Measurements from ENCODE around the gene TFIP11.

Gene TFIP11

GRCh38 chr22:26508148-26508547 is 4.1 kb downstream of the TFIP11 start:
- no peak for DNase-seq (ENCODE audit: low read depth, low spot score)

- no peak for DNase-seq (ENCODE audit: low read depth, low spot score)
Observed at GRCh38 chr22:26503758-26504157, 8.5 kb downstream of the TFIP11 start.

GRCh38 chr22:26502688-26503561 is 9.3 kb downstream of the TFIP11 start:
- DNase-seq (ENCODE audit: low read depth, low spot score), result peak; percentile 20

- no peak for DNase-seq (ENCODE audit: low read depth, low spot score)
Observed at GRCh38 chr22:26501996-26502395, 10.3 kb downstream of the TFIP11 start.

- DNase-seq (ENCODE audit: low read depth, low spot score), result no peak
Observed at GRCh38 chr22:26499188-26499703, 13.0 kb downstream of the TFIP11 start.

- no peak for DNase-seq (ENCODE audit: low read depth, low spot score)
Observed at GRCh38 chr22:26496456-26496855, 15.8 kb downstream of the TFIP11 start.

GRCh38 chr22:26494506-26494905 is 17.8 kb downstream of the TFIP11 start:
- no peak for DNase-seq (ENCODE audit: low read depth, low spot score)

GRCh38 chr22:26492220-26492619 is 20.1 kb downstream of the TFIP11 start:
- DNase-seq (ENCODE audit: low read depth, low spot score), result no peak

GRCh38 chr22:26489447-26490036 is 22.7 kb downstream of the TFIP11 start:
- DNase-seq (ENCODE audit: low read depth, low spot score), result no peak

GRCh38 chr22:26487996-26488395 is 24.3 kb downstream of the TFIP11 start:
- no peak for DNase-seq (ENCODE audit: low read depth, low spot score)

GRCh38 chr22:26486394-26486793 is 25.9 kb downstream of the TFIP11 start:
- no peak for DNase-seq (ENCODE audit: low read depth, low spot score)

GRCh38 chr22:26485806-26486390 is 26.4 kb downstream of the TFIP11 start:
- DNase-seq (ENCODE audit: low read depth, low spot score), result no peak

- DNase-seq (ENCODE audit: low read depth, low spot score), result no peak
Observed at GRCh38 chr22:26485013-26485412, 27.3 kb downstream of the TFIP11 start.

- no peak for DNase-seq (ENCODE audit: low read depth, low spot score)
Observed at GRCh38 chr22:26484360-26484706, 27.9 kb downstream of the TFIP11 start.

- DNase-seq (ENCODE audit: low read depth, low spot score), result peak; percentile 89
Observed at GRCh38 chr22:26483439-26484359, 28.6 kb downstream of the TFIP11 start, which contains the start of the genes HPS4 and SRRD. Gene HPS4 (minus strand): TSS chr22:26483783. CDS start chr22:26481762, 2,021 bp downstream. Gene SRRD (plus strand): TSS chr22:26483877. CDS start chr22:26483891, 14 bp downstream.

- DNase-seq (ENCODE audit: low read depth, low spot score), result no peak
Observed at GRCh38 chr22:26483043-26483438, 29.2 kb downstream of the TFIP11 start.

GRCh38 chr22:26482161-26482560 is 30.1 kb downstream of the TFIP11 start:
- no peak for DNase-seq (ENCODE audit: low read depth, low spot score)

GRCh38 chr22:26481694-26482093 is 30.6 kb downstream of the TFIP11 start:
- no peak for DNase-seq (ENCODE audit: low read depth, low spot score)

- no peak for DNase-seq (ENCODE audit: low read depth, low spot score)
Observed at GRCh38 chr22:26481112-26481693, 31.1 kb downstream of the TFIP11 start.

- no peak for DNase-seq (ENCODE audit: low read depth, low spot score)
Observed at GRCh38 chr22:26480611-26480932, 31.7 kb downstream of the TFIP11 start.
